ENCODE results near the gene BLVRB. TPM values are rescaled to one million over a fixed set of nuclear protein-coding genes. Genes with fewer than 3 reads are reported as not detected.

Gene BLVRB
- total and polyA plus RNA-seq, 9 of the 15 experiments (the other 6 are each of a cell fraction or from before 2014, with no cell fraction given), result 81.1 to 749 (median 331) TPM

- TF ChIP-seq DDX20 (tag; IDR thresholded peaks at IDR 0.05; ENCODE audit: low read depth) (no peak), TCF7 (IDR thresholded peaks at IDR 0.05; ENCODE audit: borderline replicate concordance) (peak; percentile 1; the same call in 1 of the 2 replicates), RBM34 (IDR thresholded peaks at IDR 0.05; ENCODE audit: borderline replicate concordance, insufficient read depth, low read length) (no peak), SP2 (IDR thresholded peaks at IDR 0.05; ENCODE audit: extremely low read depth, low read depth, low read length, poor library complexity, severe bottlenecking) (no peak), ETV6 (IDR thresholded peaks at IDR 0.05; ENCODE audit: borderline replicate concordance in 1 of 2, low read depth in 2 of 2, low read length in 1 of 2) (no peak), ETV6 (CRISPR knock-in tag; IDR thresholded peaks at IDR 0.05; ENCODE audit: borderline replicate concordance) (no peak), ADNP (tag; IDR thresholded peaks at IDR 0.05) (no peak), TAF7 (tag; IDR thresholded peaks at IDR 0.05) (no peak), SLC30A9 (CRISPR knock-in tag; IDR thresholded peaks at IDR 0.05) (no peak), MYBL2 (IDR thresholded peaks at IDR 0.05; ENCODE audit: low read depth) (no peak), MYBL2 (CRISPR knock-in tag; IDR thresholded peaks at IDR 0.05; ENCODE audit: borderline replicate concordance) (no peak), ELF2 (CRISPR knock-in tag; IDR thresholded peaks at IDR 0.05) (no peak), ZBTB33 (CRISPR knock-in tag; IDR thresholded peaks at IDR 0.05) (no peak), DPF2 (IDR thresholded peaks at IDR 0.05) (peak; percentile 68; the same call in 1 of the 2 replicates), MED1 (CRISPR knock-in tag; IDR thresholded peaks at IDR 0.05; ENCODE audit: borderline replicate concordance) (no peak), CBX2 (IDR thresholded peaks at IDR 0.05; ENCODE audit: insufficient read depth, low read length, poor library complexity, severe bottlenecking) (no peak), TCFL5 (CRISPR knock-in tag; conservative IDR thresholded peaks at IDR 0.05) (no peak), THRB (CRISPR knock-in tag; conservative IDR thresholded peaks at IDR 0.05) (0 out of 2 replicates have a peak, but pooled peaks have one; percentile 46), GABPB2 (CRISPR knock-in tag; conservative IDR thresholded peaks at IDR 0.05) (no peak), RUNX1 (IDR thresholded peaks at IDR 0.05; ENCODE audit: low read depth) (no peak), MECOM (CRISPR knock-in tag; IDR thresholded peaks at IDR 0.05) (no peak), C11orf30 (IDR thresholded peaks at IDR 0.05; ENCODE audit: low read depth) (no peak), SREBF1 (IDR thresholded peaks at IDR 0.05; ENCODE audit: borderline replicate concordance, low read depth, low read length) (no peak), NR1H2 (CRISPR knock-in tag; IDR thresholded peaks at IDR 0.05) (no peak), MLX (CRISPR knock-in tag; conservative IDR thresholded peaks at IDR 0.05) (no peak)
Observed at GRCh38 chr19:40466219-40466984, 857 bp upstream of the BLVRB start (continued).

All from K562 (cell line).